Testis (tissue), 3 donors: ENCODE results near the gene GLCE. TPM values are rescaled to one million over a fixed set of nuclear protein-coding genes. Genes with fewer than 3 reads are reported as not detected.

ENCODE experiments used
- DNase-seq: peaks from one replicate; pipeline ENCODE4 v3.0.0-alpha.2; 2019
- H3K27ac ChIP-seq, 2 donors: fragments of 200-600 bp; sonication (generic); one replicate each; pipeline ENCODE4 v1.5.1; 2019
- H3K27me3 ChIP-seq: fragments of 200-600 bp; sonication (generic); one replicate; pipeline ENCODE4 v1.5.1; 2019
- H3K36me3 ChIP-seq: fragments of 200-600 bp; sonication (generic); one replicate; pipeline ENCODE4 v1.5.1; 2017; ENCODE audit warnings: low read depth; ENCODE audit errors: missing control alignments
- H3K4me1 ChIP-seq: fragments of 200-600 bp; sonication (generic); one replicate; pipeline ENCODE4 v1.5.1; 2019
- H3K4me3 ChIP-seq, 2 donors: fragments of 200-600 bp; sonication (generic); one replicate each; pipeline ENCODE4 v1.5.1; 2017 to 2019
- H3K9me3 ChIP-seq: fragments of 200-600 bp; sonication (generic); one replicate; pipeline ENCODE4 v1.5.1; 2017
- CTCF ChIP-seq, 3 experiments: fragments of 450-650 bp in 2 of 3; fragments of 200-600 bp in 1 of 3; sonication (generic) in 1 of 3; IDR thresholded peaks; one replicate each; pipeline ENCODE4 v1.5.1; 2016 to 2019; ENCODE audit warnings: antibody characterized with exemption in 3 of 3, mild to moderate bottlenecking in 2 of 3, moderate library complexity in 1 of 3
- POLR2A ChIP-seq: fragments of 450-650 bp; IDR thresholded peaks from one replicate; pipeline ENCODE4 v1.6.1; 2017; ENCODE audit warnings: antibody characterized with exemption, mild to moderate bottlenecking, moderate library complexity
- WGBS, 2 donors: methylation state at CpG; one replicate each; pipeline ENCODE4 v1.1.5; 2018; 5-methylcytosine and 5-hydroxymethylcytosine counted together
- intact Hi-C: fragments of 100-400 bp; cut with DNase I; formaldehyde crosslinking; loops from one replicate; pipeline ENCODE4 v1.15.1; 2023; ENCODE audit warnings: low total_unique reads
- polyA plus RNA-seq: library from polyadenylated mRNA; stranded (reverse); fragments of 350-450 nt; fragmentation: Illumina TruSeq; extraction: RNeasy Lipid Tissue Mini Kit (QIAGEN cat#74804); gene quantifications from one replicate; pipeline ENCODE4 v1.2.3, GENCODE V29; 2014; ENCODE audit warnings: low read depth, low replicate concordance; ENCODE audit not compliant: insufficient read depth
- total RNA-seq, 2 donors: library from RNA; depleted of rRNA; stranded (reverse); fragments of >200 nt; gene quantifications; one replicate each; pipeline ENCODE4 v1.2.3, GENCODE V29; 2016

Gene GLCE
- total and polyA plus RNA-seq, 3 donors from 2014 or later, result 10.2 to 18.0 (median 15.5) TPM

GRCh38 chr15:69282104-69282743 lies 121.8 kb downstream of the GLCE start:
- Histone ChIP-seq H3K36me3 (no peaks in the 10 kb centered on the region), H3K4me1 (no peaks in the 10 kb centered on the region), H3K27ac (no peak overlapping the region), H3K4me3 (no peak overlapping the region), H3K9me3 (no peaks in the 10 kb centered on the region), H3K27me3 (no peaks in the 10 kb centered on the region)
- 90 to 96% methylated on average over 7 to 9 of the region's 9 CpGs for WGBS, 2 donors
- TF ChIP-seq POLR2A, result no peak
- no peak for TF ChIP-seq CTCF (IDR thresholded peaks at IDR 0.05)
- intact Hi-C loops, result no loop called here
- no peak for DNase-seq

- no peaks in the 10 kb centered on the region for H3K9me3 ChIP-seq
- H3K4me1 ChIP-seq, result peaks cover 3% of the 10 kb centered on the region
- H3K27ac ChIP-seq, result no peak overlapping the region
- TF ChIP-seq POLR2A (no peak), CTCF (IDR thresholded peaks at IDR 0.05) (no peak)
- no peaks in the 10 kb centered on the region for H3K27me3 ChIP-seq
- no peak for DNase-seq
- intact Hi-C loops, result no loop called here
- no peaks in the 10 kb centered on the region for H3K36me3 ChIP-seq
- no peak overlapping the region for H3K4me3 ChIP-seq
- 68 to 69% methylated on average over 12 of the region's 12 CpGs for WGBS, 2 donors
These were observed 125.4 kb downstream of the GLCE start for GRCh38 chr15:69285834-69286233.

GRCh38 chr15:69288011-69288410 lies 127.6 kb downstream of the GLCE start:
- Histone ChIP-seq H3K9me3 (no peaks in the 10 kb centered on the region), H3K4me3 (no peak overlapping the region), H3K36me3 (no peaks in the 10 kb centered on the region), H3K27me3 (no peaks in the 10 kb centered on the region), H3K4me1 (peaks cover 3% of the 10 kb centered on the region), H3K27ac (no peak overlapping the region)
- intact Hi-C loops, result no loop called here
- 91 to 92% methylated on average over 7 of the region's 7 CpGs for WGBS, 2 donors
- TF ChIP-seq POLR2A (no peak), CTCF (IDR thresholded peaks at IDR 0.05) (no peak)
- no peak for DNase-seq

- Histone ChIP-seq H3K9me3 (no peaks in the 10 kb centered on the region), H3K27me3 (no peaks in the 10 kb centered on the region), H3K4me1 (peaks cover 3% of the 10 kb centered on the region), H3K27ac (no peak overlapping the region), H3K36me3 (no peaks in the 10 kb centered on the region), H3K4me3 (no peak overlapping the region)
- DNase-seq, result no peak
- WGBS, 2 donors, result 83 to 91% methylated on average over 10 to 11 of the region's 11 CpGs
- TF ChIP-seq CTCF (IDR thresholded peaks at IDR 0.05) (no peak), POLR2A (no peak)
- intact Hi-C loops, result no loop called here
These were observed 128.3 kb downstream of the GLCE start for GRCh38 chr15:69288531-69289341.
